CD4-positive, alpha-beta T cell treated with Interleukin-15 for 4 hours (primary cell): ENCODE measurements around the gene SFTPB.

Source experiments
- DNase-seq: peaks from one replicate; pipeline ENCODE4 v3.0.0-alpha.2; 2020; ENCODE audit warnings: low spot score

SFTPB gene

DNA sequence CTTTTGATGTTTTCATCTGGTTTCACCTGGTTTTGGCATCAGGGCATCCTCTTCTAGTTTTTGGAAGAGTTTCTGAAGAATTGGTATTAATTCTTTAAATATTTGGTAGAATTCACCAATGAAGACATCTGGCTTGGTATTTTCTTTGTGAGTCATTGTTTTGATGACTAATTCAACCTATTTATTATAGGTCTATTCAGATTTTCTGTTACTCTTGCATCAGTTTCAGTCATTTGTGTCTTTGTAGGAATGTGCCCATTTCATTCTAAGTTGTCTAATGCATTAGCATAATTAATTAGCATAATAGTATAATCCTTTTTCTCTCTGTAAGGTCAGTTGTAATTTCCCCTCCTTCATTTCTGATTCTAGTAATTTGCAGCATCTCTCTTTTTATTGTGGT is 34.2 kb upstream of the SFTPB start:
- no peak for DNase-seq

DNA sequence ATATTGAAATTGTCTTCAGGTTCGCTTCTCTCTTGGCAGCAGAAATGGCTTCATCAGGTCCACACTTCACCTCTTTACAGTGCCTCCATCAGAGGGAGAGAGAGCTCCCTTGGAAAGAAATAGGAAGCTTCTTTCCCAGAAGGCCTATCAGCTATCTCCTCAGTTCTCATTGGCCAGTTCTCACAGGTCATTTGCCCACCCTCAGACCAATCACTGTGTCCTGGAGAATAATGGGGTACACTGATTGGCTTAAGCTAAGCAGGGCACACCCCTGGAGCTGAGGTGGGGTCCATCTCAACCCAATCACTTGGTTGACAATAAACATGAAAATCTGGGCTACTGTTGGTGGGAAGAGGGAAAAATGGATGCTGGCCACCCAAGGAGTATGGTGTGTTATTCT is 31.3 kb upstream of the SFTPB start:
- DNase-seq: no peak

DNA sequence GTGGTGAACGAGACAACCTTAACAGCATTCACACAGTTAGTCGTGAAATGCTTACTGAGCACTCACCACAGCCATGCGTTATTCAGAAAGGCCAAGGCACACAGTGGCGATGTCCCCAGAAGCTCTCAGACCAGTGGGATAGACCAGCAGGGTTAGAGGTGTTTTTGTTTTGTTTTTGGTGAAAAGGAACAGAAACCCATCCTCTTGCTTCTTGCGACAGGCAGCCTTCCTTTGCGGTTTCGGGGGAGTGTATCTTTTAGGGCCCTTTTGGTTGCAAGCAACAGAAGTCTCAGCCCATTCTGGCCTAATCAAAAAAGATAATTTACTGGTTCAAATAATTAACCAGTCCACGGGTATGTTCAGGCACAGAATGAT is 30.9 kb upstream of the SFTPB start:
- DNase-seq: no peak

DNA sequence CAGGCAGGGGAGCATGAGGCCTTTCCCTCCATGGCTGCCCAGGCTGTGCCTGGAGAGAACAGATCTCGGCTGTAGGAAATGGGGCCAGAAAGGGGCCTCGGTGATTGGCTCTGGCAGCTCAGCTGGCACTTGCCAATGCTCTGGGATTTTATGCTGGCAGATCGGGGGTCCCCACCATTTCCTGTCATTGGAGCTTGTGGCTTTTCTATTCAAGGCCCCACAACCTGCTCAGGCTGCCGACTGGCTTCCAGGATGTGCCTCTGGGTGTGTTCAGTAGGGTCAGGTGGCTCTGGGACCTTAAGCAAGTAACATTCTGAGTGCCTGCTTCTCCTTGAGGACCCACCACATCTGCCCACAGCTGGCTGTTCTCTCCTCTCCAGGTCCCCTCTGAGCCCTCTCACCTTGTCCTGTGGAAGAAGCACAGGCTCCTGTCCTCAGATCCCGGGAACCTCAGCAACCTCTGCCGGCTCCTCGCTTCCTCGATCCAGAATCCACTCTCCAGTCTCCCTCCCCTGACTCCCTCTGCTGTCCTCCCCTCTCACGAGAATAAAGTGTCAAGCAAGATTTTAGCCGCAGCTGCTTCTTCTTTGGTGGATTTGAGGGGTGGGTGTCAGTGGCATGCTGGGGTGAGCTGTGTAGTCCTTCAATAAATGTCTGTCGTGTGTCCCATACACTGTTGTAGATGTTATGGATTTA is 30.3 kb upstream of the SFTPB start:
- DNase-seq: no peak

DNA sequence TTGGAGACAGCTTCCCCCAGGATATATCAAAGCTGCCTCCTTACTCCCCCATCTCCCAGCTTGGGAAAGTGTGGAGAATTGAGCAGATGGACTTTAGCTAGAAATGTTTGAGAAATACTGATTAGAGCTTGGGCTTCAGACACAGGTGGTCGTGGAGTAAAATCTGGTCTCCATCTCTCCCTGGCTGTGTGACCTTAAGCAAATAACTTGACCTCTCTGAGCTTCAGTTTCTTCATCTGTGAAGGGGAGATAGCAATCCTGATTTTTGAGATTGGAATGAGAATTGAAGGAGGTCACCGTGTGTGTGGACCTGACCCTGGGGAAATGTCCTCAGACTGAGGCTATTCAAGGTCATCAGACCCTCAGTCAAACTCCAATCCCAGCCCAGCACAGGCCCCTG is 29.7 kb upstream of the SFTPB start:
- DNase-seq: no peak

DNA sequence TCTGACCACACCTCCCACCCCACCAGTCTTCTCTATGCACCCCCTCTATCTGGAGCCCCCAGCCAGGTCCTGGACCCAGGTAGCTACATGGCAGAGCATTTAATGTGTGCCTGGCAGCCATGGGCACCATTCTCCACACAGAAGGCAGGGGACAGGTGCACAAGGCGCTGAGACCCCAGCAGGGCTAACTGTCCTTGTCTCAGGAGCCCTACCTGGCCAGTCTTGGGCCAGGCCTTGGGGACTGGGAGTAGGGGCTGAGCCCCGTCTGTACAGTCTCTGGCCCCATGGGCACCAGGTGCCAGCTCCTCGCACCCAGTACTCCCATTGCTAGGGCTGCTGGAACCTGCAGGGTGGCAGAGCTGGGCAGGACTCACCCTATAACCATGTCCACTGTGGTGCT is 29.1 kb upstream of the SFTPB start:
- no peak for DNase-seq

DNA sequence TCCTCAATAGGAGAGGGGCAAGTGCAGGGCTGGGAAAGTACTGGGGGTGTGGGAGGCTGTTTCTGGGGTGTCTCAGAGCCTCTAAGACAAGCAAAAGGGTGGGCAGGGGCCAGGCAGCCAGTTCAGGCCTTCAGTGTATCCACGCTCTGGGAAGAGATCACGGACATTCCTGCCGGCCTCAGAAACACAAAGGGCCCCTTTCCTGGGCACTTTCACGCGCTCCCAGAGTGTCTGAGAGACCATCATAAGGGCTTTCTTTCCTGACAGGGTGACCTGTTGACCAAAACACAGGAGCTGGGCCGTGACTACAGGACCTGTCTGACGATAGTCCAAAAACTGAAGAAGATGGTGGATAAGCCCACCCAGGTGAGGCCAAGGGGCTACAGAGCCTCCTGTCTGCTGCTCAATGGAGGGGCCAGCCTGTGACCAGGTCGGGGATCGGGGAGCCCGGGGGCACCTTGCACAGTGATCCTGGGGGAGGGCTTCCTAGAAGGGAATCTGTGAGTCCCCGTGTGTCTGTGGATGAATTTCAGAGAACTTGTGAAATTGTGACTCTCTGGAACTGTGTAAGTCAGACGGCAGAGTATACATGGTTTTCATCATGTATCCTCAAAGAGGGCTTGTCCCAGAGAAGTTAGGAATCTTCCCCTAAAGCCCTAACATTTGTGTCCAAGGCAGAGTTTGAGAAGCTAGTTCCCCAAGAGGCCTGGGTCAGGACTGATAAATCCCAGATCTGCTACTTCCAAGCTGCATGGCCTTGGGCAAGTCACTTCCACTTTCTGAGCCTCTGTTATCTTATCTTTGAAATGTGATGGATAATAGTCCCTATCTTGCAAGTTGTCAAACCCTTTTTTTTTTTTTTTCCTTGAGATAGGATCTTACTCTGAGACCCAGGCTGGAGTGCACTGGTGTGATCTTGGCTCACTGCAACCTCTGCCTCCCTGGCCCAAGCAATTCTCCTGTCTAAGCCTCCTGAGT is 28.0 kb upstream of the SFTPB start:
- no peak for DNase-seq

DNA sequence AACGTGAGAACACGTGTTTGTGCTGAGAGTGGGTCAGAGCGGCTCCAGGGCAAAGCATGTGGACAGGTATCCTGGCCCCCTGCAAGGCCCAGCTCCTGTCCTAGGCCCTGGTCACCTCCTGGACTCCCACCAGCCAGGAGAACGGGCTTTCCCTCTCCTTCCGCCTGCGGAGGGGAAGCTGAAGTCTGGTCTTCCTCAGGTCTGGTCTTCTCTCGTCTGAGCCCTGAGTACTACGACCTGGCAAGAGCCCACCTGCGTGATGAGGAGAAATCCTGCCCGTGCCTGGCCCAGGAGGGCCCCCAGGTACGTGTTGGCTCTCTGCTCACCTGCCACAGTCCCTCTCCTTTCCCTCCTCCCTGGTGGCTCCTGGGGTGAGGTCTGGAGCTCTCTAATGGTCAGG is 27.1 kb upstream of the SFTPB start:
- no peak for DNase-seq

DNA sequence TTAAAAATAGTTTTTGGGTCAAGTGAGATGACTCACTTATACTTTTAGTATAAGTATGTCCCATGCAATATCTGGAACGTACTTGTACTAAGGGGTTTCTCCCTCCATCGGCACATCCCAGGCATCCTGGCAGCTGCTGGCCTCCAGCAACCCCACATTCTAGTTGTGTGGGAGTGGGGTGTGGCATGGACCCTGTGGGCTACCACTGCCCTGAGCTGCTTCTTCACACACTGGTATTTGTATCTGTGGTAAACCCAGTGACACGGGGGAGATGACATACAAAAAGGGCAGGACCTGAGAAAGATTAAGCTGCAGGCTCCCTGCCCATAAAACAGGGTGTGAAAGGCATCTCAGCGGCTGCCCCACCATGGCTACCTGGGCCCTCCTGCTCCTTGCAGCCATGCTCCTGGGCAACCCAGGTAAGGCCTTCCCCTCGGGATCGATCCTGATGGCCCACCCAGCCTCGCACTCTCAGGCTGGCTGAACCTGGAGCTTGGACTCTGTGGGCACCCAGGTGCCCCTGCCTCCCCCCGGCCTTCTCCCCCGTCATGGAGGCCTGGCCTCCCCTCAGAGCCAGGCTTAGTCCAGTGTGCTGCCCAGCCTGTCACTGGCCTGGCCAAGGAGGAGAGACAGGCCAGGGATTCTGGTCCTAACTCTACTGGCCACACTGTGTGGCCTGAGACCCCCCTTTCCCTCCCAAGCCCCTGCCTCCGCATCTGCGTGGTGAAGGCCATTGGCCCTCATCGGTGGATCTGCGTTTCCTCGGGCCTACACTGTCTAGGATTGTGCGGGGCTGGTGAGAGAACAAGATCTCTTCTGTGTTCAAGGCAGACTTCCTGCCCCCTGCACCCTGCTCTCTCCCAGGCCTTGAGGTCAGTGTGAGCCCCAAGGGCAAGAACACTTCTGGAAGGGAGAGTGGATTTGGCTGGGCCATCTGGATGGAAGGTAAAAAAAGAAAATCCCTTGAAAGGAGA is 26.3 kb upstream of the SFTPB start, which contains the start of gene GNLY:
Gene GNLY, plus strand, starts transcription at position 307 of the 974 bp plus-strand sequence. Its CDS starts 61 bp downstream, at position 368.
- DNase-seq: no peak

DNA sequence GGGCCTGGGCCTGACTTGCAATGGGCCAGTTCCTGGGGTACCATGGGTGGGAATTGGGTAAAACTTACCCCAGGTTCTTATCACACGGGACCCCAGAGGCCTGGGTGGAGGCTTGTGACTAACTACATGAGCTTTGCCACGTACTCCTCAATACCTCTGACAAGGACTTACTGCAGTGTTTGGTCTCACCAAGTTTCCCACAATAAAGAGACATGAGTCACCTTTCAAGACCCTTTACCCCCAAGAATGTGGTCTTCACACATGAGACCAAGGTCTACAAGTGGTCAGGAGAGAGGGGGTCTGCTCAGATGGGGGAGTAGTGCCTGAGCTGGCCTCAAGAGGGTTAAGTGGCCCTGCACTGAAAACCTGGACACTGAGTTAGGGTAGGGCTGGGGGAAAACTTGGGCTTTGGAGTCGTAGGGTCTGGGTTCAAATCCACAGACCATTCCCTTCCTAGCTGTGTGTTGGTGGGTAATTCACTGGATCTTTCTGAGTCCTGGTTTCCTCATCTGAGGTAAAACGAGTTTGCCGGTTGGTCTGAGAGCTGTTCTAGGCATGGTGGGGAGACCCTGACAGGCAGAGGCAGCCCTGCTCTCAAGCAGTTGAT is 24.1 kb upstream of the SFTPB start:
- no peak for DNase-seq

DNA sequence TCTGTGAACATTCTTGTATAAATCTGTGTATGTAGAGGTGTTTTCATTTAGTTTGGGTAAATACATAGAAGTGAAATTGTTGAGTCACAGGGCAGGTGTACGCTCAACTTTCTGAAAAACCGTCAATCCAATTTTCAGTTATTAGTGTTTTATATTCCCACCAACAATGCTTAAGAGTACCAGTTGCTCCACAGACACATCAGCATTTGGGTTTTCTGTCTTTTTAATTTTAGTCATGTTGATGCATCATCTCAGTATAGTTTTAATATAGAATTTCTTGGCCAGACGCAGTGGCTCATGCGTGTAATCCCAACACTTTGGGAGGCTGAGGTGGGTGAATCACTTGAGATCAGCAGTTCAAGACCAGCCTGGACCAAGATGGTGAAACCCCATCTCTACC is 22.9 kb upstream of the SFTPB start:
- DNase-seq: no peak

DNA sequence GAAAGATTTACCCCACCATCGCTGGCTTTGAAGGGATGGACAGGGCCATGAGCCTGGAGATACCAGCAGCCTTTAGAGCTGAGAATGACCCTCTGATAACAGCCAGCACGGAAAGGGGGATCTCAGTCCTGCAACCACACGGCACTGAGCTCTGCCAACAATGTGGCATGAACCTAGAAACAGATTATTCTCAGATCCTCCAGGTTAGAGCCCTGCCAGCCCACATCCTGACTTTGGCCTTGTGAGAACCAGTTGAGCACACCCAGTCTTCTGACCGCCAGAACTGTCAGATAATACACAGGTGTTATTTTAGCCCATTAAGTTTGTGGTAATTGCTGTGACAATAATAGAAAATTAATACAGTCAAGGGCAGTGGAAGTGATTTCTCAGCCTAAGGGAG is 16.8 kb upstream of the SFTPB start:
- DNase-seq: no peak

DNA sequence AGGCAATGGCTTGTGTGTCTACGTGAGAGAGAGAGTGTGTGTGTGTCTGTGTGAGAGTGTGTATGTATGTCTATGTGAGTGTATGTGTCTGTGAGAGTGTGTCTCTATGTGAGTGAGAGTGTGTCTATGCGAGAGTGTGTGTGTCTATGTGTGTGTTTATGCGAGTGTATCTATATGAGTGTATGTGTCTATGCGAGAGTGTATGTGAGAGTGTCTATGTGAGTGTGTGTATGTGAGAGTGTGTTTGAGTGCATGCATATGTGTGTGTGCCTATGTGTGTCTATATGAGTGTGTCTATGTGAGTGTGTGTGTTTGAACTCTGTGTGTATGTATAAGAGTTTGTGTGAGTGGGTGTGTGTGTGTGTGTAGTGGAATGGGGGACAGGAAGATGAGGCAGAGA is 16.4 kb upstream of the SFTPB start:
- DNase-seq: no peak

DNA sequence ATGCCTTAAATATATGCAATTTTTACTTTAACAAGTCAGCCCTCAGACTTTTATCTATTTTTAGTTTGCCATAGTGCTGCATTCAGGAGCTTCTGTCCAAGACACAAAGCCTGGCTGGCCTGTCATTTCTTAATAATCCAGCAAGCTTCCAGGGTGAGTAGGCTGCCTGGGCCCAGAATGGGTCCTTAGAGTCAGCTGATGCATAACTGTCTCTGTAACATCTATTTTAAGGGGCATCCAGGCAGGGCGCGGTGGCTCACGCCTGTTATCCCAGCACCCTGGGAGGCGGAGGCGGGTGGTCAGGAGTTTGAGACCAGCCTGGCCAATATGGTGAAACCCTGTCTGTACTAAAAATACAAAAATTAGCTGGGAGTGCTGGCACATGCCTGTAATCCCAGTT is 14.4 kb upstream of the SFTPB start:
- DNase-seq: no peak

DNA sequence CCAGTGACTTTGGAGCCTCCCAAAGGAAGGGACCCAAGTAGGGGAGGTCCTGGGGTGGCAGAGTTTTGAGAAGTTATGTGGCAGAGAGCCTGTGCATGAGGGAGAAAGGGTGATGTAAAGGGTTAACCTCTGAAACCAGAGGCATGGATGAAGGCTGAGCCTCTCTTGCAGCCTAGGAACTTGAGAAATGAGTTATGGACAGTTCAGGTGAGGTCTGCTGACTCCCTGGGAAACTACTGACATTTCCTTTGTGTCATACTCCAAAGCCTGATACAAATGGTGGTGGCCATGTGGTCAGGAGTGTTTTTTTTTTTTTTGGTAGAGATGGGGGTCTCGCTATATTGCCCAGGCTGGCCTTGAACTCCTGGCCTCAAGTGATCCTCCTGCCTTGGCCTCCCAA is 13.8 kb upstream of the SFTPB start:
- DNase-seq: no peak

DNA sequence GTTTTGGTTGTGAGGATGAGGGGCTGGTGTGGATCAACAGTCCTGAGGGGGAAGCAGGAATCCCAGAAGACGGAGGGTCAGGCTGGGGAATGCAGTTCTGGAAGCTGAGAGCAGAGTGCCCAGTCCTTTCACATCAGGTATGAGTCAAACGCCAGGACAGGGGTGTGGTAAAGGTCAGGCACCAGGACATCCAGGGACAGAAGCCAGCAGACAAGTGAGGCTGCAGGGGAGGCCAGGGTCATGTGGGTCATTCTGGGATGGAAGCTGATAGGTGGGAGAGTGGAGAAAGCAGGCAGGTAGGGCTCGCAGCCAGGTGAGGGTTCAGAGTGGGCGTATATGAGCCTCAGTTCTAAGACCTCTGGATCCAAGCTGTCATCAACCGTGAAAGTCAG is 13.4 kb upstream of the SFTPB start:
- DNase-seq: no peak

DNA sequence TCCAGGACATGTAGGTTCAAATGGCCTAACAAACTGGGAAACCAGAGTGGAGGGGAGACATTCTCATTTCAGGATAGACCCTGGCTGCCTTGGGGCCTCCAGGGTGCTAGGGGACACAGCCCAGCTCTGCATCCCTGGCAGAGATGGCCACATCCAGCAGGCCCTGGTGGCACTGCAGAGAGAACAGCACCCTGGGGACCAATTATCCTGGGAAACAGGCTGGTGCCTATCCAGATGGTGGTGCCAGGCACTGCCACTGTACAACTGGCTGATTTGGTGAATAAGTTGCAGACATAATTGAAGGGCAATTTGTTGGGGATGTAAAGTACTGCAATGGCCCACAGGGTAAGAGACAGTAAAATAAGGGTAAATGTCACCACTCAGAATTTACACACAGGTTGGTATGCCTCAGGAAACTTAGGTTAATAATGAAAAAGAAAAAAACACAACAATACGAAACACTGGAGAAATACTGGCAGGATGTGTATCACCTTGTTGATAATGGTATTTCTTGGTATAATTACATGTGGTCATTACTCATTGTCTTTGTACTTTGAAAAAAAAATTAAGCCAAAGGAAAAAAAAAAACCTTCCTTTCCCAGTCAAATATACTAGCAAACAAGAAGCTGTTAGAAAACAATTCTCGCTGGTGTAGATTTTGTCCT is 12.8 kb upstream of the SFTPB start:
- DNase-seq: no peak

DNA sequence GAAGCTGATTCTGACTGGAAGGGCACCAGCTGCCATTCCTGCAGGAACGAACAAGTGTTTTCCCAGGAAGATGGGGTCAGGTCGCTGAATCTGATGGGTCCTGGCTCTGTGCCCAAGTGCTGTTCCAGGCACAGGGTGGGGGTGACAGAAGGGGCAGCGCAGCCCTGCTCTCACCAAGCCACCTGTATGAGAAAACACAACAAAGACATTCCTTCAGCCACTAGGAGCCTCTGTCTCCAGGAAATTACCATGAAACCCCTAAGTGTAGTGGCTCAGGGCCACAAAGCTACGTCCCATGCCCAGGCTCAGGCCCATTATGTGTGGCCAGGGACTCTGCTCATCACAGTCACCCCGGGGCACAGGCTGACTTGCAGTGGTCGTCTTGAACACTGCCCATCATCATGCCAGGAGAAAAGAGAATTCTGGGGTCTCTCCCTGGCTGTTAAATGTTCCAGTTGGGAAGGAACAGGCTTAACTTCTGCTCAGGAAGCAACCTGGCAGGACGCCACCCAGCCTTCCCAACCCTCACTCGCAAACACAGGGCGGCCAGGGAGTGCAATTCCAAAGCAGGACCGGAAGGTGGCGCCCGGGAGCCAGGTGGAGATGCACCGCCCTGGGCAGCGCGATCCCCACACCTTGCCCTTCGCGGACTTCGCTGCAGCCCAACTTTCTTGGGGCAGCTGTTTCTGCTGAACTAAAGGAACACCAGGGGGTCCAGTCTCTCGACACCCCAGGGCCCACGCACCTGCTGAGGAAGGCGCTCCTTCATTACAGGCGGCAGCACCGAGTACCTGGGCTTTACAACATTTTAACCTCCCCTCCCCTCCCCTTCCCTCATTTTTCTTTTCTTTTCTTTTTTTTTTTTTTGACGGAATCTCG is 11.0 kb upstream of the SFTPB start:
- peak; percentile 74 for DNase-seq

DNA sequence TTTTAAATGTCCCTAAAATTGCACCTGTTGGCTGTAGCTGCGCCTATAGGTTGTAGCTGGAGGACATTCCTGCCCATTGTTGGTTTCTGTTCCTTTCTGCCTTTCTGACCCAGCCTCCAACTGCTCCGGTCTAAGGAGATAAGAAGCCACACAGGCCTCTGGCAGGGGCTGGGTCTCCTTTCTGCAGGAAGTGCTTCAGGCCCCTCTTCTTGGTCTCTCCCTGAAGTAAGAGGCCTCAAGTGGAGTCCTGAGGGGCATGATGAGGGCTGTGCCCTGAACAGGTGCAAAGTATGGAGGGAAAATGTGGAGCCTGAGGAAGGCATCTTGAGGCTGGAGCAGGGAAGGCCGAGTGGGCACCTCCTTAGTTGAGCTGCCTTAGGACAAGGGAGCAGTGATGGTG is 10.4 kb upstream of the SFTPB start:
- DNase-seq: no peak

DNA sequence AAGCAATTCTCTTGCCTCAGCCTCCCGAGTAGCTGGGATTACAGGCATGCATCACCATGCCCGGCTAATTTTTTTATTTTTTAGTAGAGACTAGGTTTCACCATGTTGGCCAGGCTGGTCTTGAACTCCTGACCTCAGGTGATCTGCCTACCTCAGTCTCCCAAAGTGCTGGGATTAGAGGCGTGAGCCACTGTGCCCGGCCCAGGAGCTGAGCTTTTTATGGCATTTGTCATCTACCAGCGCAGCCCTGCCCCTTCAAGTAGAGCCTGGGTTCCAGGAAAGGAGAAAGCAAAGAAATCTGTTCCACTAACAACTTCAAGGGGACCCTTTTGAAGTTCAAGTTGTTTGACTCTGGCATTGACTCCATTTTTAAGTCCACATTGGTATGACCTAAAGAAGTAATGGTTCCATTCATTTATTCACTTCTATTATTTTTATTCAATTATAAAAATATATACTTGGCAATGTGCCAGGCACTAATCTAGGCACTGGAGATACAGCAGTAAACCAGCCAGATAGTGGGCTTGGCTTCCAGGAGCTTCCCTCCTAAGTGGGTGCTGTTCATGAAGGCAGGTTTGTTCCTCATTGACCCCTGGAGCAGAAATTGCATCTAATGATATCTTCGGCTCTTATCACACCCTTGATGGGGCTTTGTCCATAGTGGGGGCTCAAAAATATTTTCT is 8.0 kb upstream of the SFTPB start:
- DNase-seq: no peak
